Mucosa of rectum (tissue), 2 donors: ENCODE data around the gene IFNAR2.

Experiments
- H3K27ac ChIP-seq, 2 donors: one replicate each; pipeline ENCODE4 v1.7.0; 2013; ENCODE audit warnings: inconsistent platforms in 2 of 2, low read depth in 2 of 2, low read length in 2 of 2
- H3K27me3 ChIP-seq, 2 donors: one replicate each; pipeline ENCODE4 v1.7.0; 2013; ENCODE audit warnings: low read length in 2 of 2; ENCODE audit not compliant: control insufficient read depth in 2 of 2, insufficient read depth in 2 of 2
- H3K36me3 ChIP-seq, 2 donors: one replicate each; pipeline ENCODE4 v1.7.0; 2013; ENCODE audit warnings: low read length in 2 of 2; ENCODE audit not compliant: control insufficient read depth in 2 of 2, insufficient read depth in 2 of 2
- H3K4me1 ChIP-seq, 2 donors: one replicate each; pipeline ENCODE4 v1.7.0; 2013; ENCODE audit warnings: low read length in 2 of 2, mild to moderate bottlenecking in 1 of 2; ENCODE audit not compliant: control insufficient read depth in 2 of 2, insufficient read depth in 2 of 2
- H3K4me3 ChIP-seq, 2 donors: one replicate each; pipeline ENCODE4 v1.7.0; 2013; ENCODE audit warnings: low read length in 2 of 2
- H3K9ac ChIP-seq, 2 donors: one replicate each; pipeline ENCODE4 v1.7.0; 2013; ENCODE audit warnings: low read length in 2 of 2, low read depth in 1 of 2, mild to moderate bottlenecking in 1 of 2
- H3K9me3 ChIP-seq, 2 donors: one replicate each; pipeline ENCODE4 v1.7.0; 2013; ENCODE audit warnings: low read length in 2 of 2; ENCODE audit not compliant: control insufficient read depth in 2 of 2
- donor health status: healthy.
- donor health status: Normal muscosa, but diverticular disease.

Gene IFNAR2

GRCh38 chr21:33201956-33202355 is 27.8 kb upstream of the IFNAR2 start:
- no peaks in the 10 kb centered on the region for H3K27me3 ChIP-seq
- H3K9me3 ChIP-seq: no peaks in the 10 kb centered on the region
- H3K9ac ChIP-seq: no peak overlapping the region
- H3K4me3 ChIP-seq: no peak overlapping the region
- H3K4me1 ChIP-seq: peaks cover 12 to 33% of the 10 kb centered on the region in 2 donors
- H3K27ac ChIP-seq: no peak overlapping the region
- no peaks in the 10 kb centered on the region for H3K36me3 ChIP-seq

- Histone ChIP-seq H3K4me3 (no peak overlapping the region), H3K36me3 (no peaks in the 10 kb centered on the region), H3K4me1 (peaks cover 9 to 30% of the 10 kb centered on the region in 2 donors), H3K27ac (peak overlapping the region; percentile 80 to 82), H3K27me3 (no peaks in the 10 kb centered on the region), H3K9ac (peak overlapping the region in 1 of 2 donors; percentile 36), H3K9me3 (no peaks in the 10 kb centered on the region)
These were observed 27.0 kb upstream of the IFNAR2 start for GRCh38 chr21:33202464-33203363.

- Histone ChIP-seq H3K9me3 (no peaks in the 10 kb centered on the region), H3K27ac (peak overlapping the region; percentile 80 to 82), H3K27me3 (no peaks in the 10 kb centered on the region), H3K4me1 (peaks cover 9 to 30% of the 10 kb centered on the region in 2 donors), H3K9ac (peak overlapping the region in 1 of 2 donors; percentile 36), H3K36me3 (no peaks in the 10 kb centered on the region), H3K4me3 (no peak overlapping the region)
These were observed 26.4 kb upstream of the IFNAR2 start for GRCh38 chr21:33203371-33203724.

- Histone ChIP-seq H3K27ac (peak overlapping the region; percentile 27 to 57), H3K4me1 (peaks cover 9 to 30% of the 10 kb centered on the region in 2 donors), H3K9ac (no peak overlapping the region), H3K27me3 (no peaks in the 10 kb centered on the region), H3K9me3 (no peaks in the 10 kb centered on the region), H3K36me3 (no peaks in the 10 kb centered on the region), H3K4me3 (peak overlapping the region in 1 of 2 donors; percentile 6)
These were observed 24.3 kb upstream of the IFNAR2 start for GRCh38 chr21:33205476-33205875.

- H3K4me3 ChIP-seq: no peak overlapping the region
- peaks cover 12 to 28% of the 10 kb centered on the region in 2 donors for H3K4me1 ChIP-seq
- H3K9me3 ChIP-seq: no peaks in the 10 kb centered on the region
- H3K9ac ChIP-seq: no peak overlapping the region
- no peaks in the 10 kb centered on the region for H3K36me3 ChIP-seq
- H3K27ac ChIP-seq: no peak overlapping the region
- no peaks in the 10 kb centered on the region for H3K27me3 ChIP-seq
These were observed 22.9 kb upstream of the IFNAR2 start for GRCh38 chr21:33206771-33207281.

GRCh38 chr21:33207449-33208149 is 22.1 kb upstream of the IFNAR2 start:
- H3K4me1 ChIP-seq: peaks cover 12 to 22% of the 10 kb centered on the region in 2 donors
- no peak overlapping the region for H3K4me3 ChIP-seq
- H3K36me3 ChIP-seq: no peaks in the 10 kb centered on the region
- no peak overlapping the region for H3K27ac ChIP-seq
- no peaks in the 10 kb centered on the region for H3K27me3 ChIP-seq
- no peak overlapping the region for H3K9ac ChIP-seq
- no peaks in the 10 kb centered on the region for H3K9me3 ChIP-seq

GRCh38 chr21:33208534-33208933 is 21.2 kb upstream of the IFNAR2 start:
- no peaks in the 10 kb centered on the region for H3K9me3 ChIP-seq
- no peak overlapping the region for H3K27ac ChIP-seq
- H3K4me3 ChIP-seq: no peak overlapping the region
- H3K4me1 ChIP-seq: peaks cover 8 to 13% of the 10 kb centered on the region in 2 donors
- H3K36me3 ChIP-seq: no peaks in the 10 kb centered on the region
- H3K9ac ChIP-seq: no peak overlapping the region
- H3K27me3 ChIP-seq: no peaks in the 10 kb centered on the region

GRCh38 chr21:33211305-33211704 is 18.4 kb upstream of the IFNAR2 start:
- H3K27me3 ChIP-seq: no peaks in the 10 kb centered on the region
- H3K9me3 ChIP-seq: no peaks in the 10 kb centered on the region
- H3K27ac ChIP-seq: no peak overlapping the region
- H3K4me3 ChIP-seq: no peak overlapping the region
- no peak overlapping the region for H3K9ac ChIP-seq
- H3K36me3 ChIP-seq: no peaks in the 10 kb centered on the region
- peaks cover 0 to 6% of the 10 kb centered on the region in 2 donors for H3K4me1 ChIP-seq

- Histone ChIP-seq H3K9me3 (no peaks in the 10 kb centered on the region), H3K9ac (no peak overlapping the region), H3K27me3 (no peaks in the 10 kb centered on the region), H3K4me1 (peaks cover 0 to 6% of the 10 kb centered on the region in 2 donors), H3K36me3 (no peaks in the 10 kb centered on the region), H3K4me3 (no peak overlapping the region), H3K27ac (no peak overlapping the region)
These were observed 18.0 kb upstream of the IFNAR2 start for GRCh38 chr21:33211732-33212131.
